Measurements from ENCODE around the gene EVL. TPM values are rescaled to one million over a fixed set of nuclear protein-coding genes. Genes with fewer than 3 reads are reported as not detected.

Gene EVL
- total RNA-seq, 3 donors from 2014 or later: 32.0 to 42.8 (median 36.0) TPM

GRCh38 chr14:100120522-100121269 lies 55.5 kb downstream of the EVL start:
- intact Hi-C loops (cut with DNase I, micrococcal nuclease): no loop called here
- ATAC-seq: no peak
- TF ChIP-seq CTCF (IDR thresholded peaks at IDR 0.05): no peak
- Histone ChIP-seq H3K36me3 (ENCODE audit: low read depth) (no peaks in the 10 kb centered on the region), H3K4me3 (no peak overlapping the region), H3K4me1 (ENCODE audit: low read depth) (no peaks in the 10 kb centered on the region), H3K9me3 (no peaks in the 10 kb centered on the region)
- peak in 2 of 3 donors; percentile 18 to 29 for DNase-seq

- H3K4me3 ChIP-seq: no peak overlapping the region
- H3K4me1 ChIP-seq (ENCODE audit: low read depth): no peaks in the 10 kb centered on the region
- TF ChIP-seq CTCF (IDR thresholded peaks at IDR 0.05): no peak
- intact Hi-C loops (cut with DNase I, micrococcal nuclease): no loop called here
- no peaks in the 10 kb centered on the region for H3K36me3 ChIP-seq (ENCODE audit: low read depth)
- peak in 1 of 3 donors; percentile 20 for DNase-seq
- no peak for ATAC-seq
- no peaks in the 10 kb centered on the region for H3K9me3 ChIP-seq
Measured at GRCh38 chr14:100121643-100122480, 56.6 kb downstream of the EVL start.

GRCh38 chr14:100122481-100123223 lies 57.4 kb downstream of the EVL start:
- TF ChIP-seq CTCF (IDR thresholded peaks at IDR 0.05): no peak
- ATAC-seq (peak; percentile 45), DNase-seq (peak in 2 of 3 donors; percentile 37 to 51)
- intact Hi-C loops (cut with DNase I, micrococcal nuclease): no loop called here
- no peaks in the 10 kb centered on the region for H3K4me1 ChIP-seq (ENCODE audit: low read depth)
- no peaks in the 10 kb centered on the region for H3K36me3 ChIP-seq (ENCODE audit: low read depth)
- H3K4me3 ChIP-seq: no peak overlapping the region
- no peaks in the 10 kb centered on the region for H3K9me3 ChIP-seq

GRCh38 chr14:100123618-100124017 lies 58.4 kb downstream of the EVL start:
- Histone ChIP-seq H3K4me3 (no peak overlapping the region), H3K4me1 (ENCODE audit: low read depth) (no peaks in the 10 kb centered on the region), H3K9me3 (no peaks in the 10 kb centered on the region), H3K36me3 (ENCODE audit: low read depth) (no peaks in the 10 kb centered on the region)
- intact Hi-C loops (cut with DNase I, micrococcal nuclease): no loop called here
- ATAC-seq: no peak
- no peak for TF ChIP-seq CTCF (IDR thresholded peaks at IDR 0.05)
- DNase-seq: peak in 1 of 3 donors; percentile 25

- no peak for TF ChIP-seq CTCF (IDR thresholded peaks at IDR 0.05)
- no peaks in the 10 kb centered on the region for H3K4me1 ChIP-seq (ENCODE audit: low read depth)
- no peaks in the 10 kb centered on the region for H3K36me3 ChIP-seq (ENCODE audit: low read depth)
- no peak overlapping the region for H3K4me3 ChIP-seq
- intact Hi-C loops (cut with DNase I, micrococcal nuclease): no loop called here
- no peaks in the 10 kb centered on the region for H3K9me3 ChIP-seq
- peak; percentile 74 for ATAC-seq
- peak in 1 of 3 donors; percentile 53 for DNase-seq
Measured at GRCh38 chr14:100124551-100125088, 59.4 kb downstream of the EVL start.
